Immature natural killer cell (primary cell): ENCODE results near the gene OTOGL. TPM values are rescaled to one million over a fixed set of nuclear protein-coding genes. Genes with fewer than 3 reads are reported as not detected.

Experiments
- DNase-seq, 3 donors: peaks; one replicate each; pipeline ENCODE4 v3.0.0; 2022; ENCODE audit warnings: mixed read lengths in 1 of 3
- H3K27ac Mint-ChIP-seq, 6 donors: one replicate each; pipeline ENCODE4 v1.8.0; 2020; ENCODE audit warnings: mixed read lengths in 6 of 6, mild to moderate bottlenecking in 5 of 6, inconsistent platforms in 4 of 6, moderate library complexity in 3 of 6
- H3K27me3 Mint-ChIP-seq, 3 donors: one replicate each; pipeline ENCODE4 v1.8.0; 2020 to 2021; ENCODE audit warnings: low read depth in 3 of 3, mild to moderate bottlenecking in 3 of 3, mixed read lengths in 3 of 3, moderate library complexity in 3 of 3, inconsistent platforms in 1 of 3
- H3K36me3 Mint-ChIP-seq, 3 donors: one replicate each; pipeline ENCODE4 v1.8.0; 2020; ENCODE audit warnings: mixed read lengths in 3 of 3, inconsistent platforms in 2 of 3, mild to moderate bottlenecking in 2 of 3
- H3K4me1 Mint-ChIP-seq, 2 donors: one replicate each; pipeline ENCODE4 v1.8.0; 2020; ENCODE audit warnings: inconsistent platforms in 2 of 2, mild to moderate bottlenecking in 2 of 2, mixed read lengths in 2 of 2, moderate library complexity in 1 of 2
- H3K4me3 Mint-ChIP-seq, 5 donors: one replicate each; pipeline ENCODE4 v1.8.0; 2020; ENCODE audit warnings: mild to moderate bottlenecking in 5 of 5, mixed read lengths in 5 of 5, inconsistent platforms in 3 of 5, moderate library complexity in 3 of 5
- H3K9me3 Mint-ChIP-seq, 6 donors: one replicate each; pipeline ENCODE4 v1.8.0; 2020; ENCODE audit warnings: mild to moderate bottlenecking in 6 of 6, mixed read lengths in 6 of 6, inconsistent platforms in 4 of 6, moderate library complexity in 3 of 6
- polyA plus RNA-seq, 3 donors: library from polyadenylated mRNA; unstranded; fragments of 300-500 nt; fragmentation: Illumina TruSeq; gene quantifications; one replicate each; pipeline ENCODE4 v1.2.3, GENCODE V29; 2021

OTOGL gene
- polyA plus RNA-seq, 3 donors from 2014 or later = not detected

DNA sequence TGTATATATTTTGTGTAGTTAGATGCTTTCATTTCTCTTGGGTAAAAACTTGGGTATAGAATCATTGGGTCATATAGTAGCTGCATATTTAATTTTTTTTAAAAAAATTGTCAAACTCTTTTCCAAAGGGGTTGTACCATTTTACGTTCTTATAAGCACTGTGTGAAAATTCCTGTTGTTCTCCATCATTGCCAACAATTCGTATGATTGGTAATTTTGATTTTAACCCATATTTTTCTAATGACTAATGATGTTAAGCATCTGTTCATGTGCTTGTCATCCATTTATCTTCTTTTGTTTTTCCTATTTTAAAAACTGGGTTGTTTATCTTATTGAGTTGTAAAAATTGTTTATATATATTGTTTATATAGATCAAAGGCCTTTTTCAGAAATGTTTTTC, 77.4 kb downstream of the OTOGL start:
- Mint-ChIP-seq H3K4me1 (peaks cover 17 to 44% of the 10 kb centered on the region in 2 donors), H3K27me3 (peaks cover 0 to 5% (median 0%) of the 10 kb centered on the region in 3 donors), H3K27ac (no peak overlapping the region), H3K9me3 (no peaks in the 10 kb centered on the region), H3K4me3 (no peak overlapping the region), H3K36me3 (no peaks in the 10 kb centered on the region)
- no peak for DNase-seq

DNA sequence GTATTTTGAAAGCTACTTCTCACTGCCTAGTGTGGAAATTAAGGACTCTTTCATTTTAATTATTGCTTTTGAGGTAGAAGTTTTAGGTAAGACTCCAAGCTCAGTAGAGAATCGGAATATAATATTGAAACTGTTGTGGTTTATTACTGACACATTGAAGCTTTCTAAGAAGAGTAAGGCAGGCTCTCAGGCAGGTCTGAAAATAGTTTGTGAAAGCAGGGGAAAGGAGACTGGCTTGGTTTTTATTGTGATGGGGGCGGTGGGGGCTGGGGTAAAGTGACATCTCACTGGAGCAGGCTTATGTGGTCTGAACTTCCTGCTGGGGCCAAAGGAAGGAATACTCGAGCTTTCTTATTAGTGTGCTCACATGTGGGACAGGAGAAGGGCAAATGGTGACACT, 79.5 kb downstream of the OTOGL start:
- no peaks in the 10 kb centered on the region for H3K9me3 Mint-ChIP-seq
- H3K4me3 Mint-ChIP-seq = peak overlapping the region; percentile 37 to 67 (median 58)
- H3K36me3 Mint-ChIP-seq = no peaks in the 10 kb centered on the region
- no peak for DNase-seq
- H3K27me3 Mint-ChIP-seq = no peaks in the 10 kb centered on the region
- peak overlapping the region; percentile 60 to 92 (median 82) for H3K27ac Mint-ChIP-seq
- peaks cover 17 to 52% of the 10 kb centered on the region in 2 donors for H3K4me1 Mint-ChIP-seq

DNA sequence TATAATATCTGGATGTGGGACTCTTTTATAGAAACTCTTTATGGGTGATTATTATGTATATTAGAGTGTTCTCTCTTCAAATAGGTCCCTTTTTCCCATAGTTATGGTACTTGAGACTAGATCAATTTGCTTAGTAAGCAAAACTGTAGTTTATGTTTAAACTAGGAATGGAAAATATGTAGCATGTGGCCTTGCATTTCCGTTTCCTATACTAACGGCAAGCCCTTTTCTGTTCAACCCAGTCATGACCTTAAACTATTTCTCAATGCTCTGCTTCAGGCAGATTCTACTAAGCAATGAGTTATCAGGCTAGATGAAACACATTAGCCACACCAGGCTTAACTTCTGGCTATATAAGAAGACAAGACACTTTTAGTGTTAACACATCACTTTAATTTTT, 84.6 kb downstream of the OTOGL start:
- Mint-ChIP-seq H3K4me1 (peaks cover 15 to 50% of the 10 kb centered on the region in 2 donors), H3K36me3 (no peaks in the 10 kb centered on the region), H3K4me3 (no peak overlapping the region), H3K27me3 (peaks cover 0 to 2% (median 1%) of the 10 kb centered on the region in 3 donors), H3K9me3 (no peaks in the 10 kb centered on the region), H3K27ac (no peak overlapping the region)
- DNase-seq = no peak

DNA sequence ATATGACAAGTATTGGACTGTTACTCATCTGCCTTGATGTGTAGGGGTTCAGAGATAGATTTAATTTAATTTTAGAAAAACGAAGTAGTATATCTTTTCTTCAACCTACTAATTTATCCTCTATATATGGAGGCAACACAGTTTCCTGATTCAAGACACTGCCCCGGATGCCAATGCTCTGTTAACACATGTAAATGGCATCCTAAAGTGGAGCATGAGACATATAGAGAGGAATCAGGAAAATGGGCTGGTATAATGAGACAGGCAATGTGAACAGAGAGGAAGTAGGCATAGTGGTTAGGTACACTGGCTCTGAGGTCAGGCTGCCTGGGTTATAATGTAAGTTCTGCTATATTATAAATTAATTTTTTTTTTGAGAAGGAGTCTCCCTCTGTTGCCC, 85.6 kb downstream of the OTOGL start:
- H3K36me3 Mint-ChIP-seq = no peaks in the 10 kb centered on the region
- peak overlapping the region in 2 of 6 donors; percentile 41 to 79 for H3K27ac Mint-ChIP-seq
- no peak overlapping the region for H3K4me3 Mint-ChIP-seq
- peaks cover 0 to 2% (median 1%) of the 10 kb centered on the region in 3 donors for H3K27me3 Mint-ChIP-seq
- H3K4me1 Mint-ChIP-seq = peaks cover 8 to 42% of the 10 kb centered on the region in 2 donors
- no peaks in the 10 kb centered on the region for H3K9me3 Mint-ChIP-seq
- DNase-seq = no peak

DNA sequence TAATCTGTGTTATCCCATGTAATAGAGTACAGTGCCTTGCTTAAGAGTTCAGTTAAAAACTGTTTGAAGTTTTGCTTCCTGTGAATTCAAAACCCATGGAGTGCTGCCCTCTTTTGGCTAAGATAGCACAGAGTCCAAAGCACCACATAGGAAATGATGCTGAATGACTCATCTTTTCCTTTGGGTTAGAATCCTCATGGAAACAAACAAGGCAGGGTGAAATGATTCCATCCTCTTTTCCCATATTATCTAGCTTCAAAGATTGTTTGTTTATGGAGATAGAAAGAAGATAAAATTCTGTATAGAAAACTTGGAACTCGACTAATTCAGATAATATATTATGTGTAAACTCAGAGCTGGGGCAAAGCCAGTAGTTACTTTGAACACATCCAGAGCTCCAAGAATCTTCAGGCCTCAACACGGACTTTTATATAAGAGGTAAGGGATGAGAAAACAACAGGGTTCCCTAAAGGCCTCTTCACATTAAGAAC, 87.4 kb downstream of the OTOGL start:
- Mint-ChIP-seq H3K36me3 (no peaks in the 10 kb centered on the region), H3K4me1 (peaks cover 8 to 35% of the 10 kb centered on the region in 2 donors), H3K4me3 (no peak overlapping the region), H3K27me3 (peaks cover 0 to 2% (median 1%) of the 10 kb centered on the region in 3 donors), H3K9me3 (no peaks in the 10 kb centered on the region), H3K27ac (peak overlapping the region in 2 of 6 donors; percentile 31 to 32)
- DNase-seq = peak; percentile 49 to 56 (median 50)

DNA sequence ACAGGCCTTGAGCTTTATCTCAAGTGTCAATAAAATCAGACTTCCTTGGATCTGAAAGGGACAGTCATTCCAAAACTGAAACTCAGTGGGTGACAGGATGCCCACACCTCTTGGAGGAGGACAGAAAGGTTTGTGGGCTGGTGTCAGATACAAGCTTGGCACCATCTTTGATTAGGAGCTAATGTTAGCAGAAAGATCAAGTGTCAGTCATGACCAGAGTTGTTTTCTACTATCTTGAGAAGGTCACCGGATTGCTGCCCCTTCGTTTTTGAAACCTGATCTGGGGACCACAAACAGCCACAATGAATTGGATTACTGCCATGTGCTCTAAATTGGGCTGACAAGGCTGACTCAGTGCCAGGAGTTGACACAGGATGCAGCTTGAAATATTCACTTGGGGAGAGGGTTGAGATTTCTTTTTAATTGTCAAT, 88.3 kb downstream of the OTOGL start:
- H3K9me3 Mint-ChIP-seq = no peaks in the 10 kb centered on the region

DNA sequence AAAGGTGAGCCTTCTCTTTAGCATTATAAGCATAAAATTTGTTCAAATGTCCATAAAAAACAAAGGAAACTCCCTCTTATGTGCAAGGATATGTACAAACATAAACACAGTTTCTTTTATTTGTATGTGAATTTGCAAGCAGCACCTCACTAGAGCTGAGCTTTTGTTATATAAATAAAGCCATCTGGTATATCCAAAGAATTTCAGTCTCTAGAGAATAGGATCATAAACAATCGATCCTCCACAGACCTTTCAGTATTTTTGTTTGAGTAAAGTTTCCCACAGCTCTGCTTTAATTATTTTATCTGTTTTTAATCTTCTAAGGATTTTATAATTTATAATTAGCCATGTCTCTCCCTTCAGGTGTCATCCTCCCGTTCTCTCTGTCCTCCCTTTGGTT, 89.2 kb downstream of the OTOGL start:
- DNase-seq = no peak
- Mint-ChIP-seq H3K4me1 (peaks cover 8 to 23% of the 10 kb centered on the region in 2 donors), H3K9me3 (no peaks in the 10 kb centered on the region), H3K4me3 (peak overlapping the region in 1 of 5 donors; percentile 1), H3K27me3 (peaks cover 0 to 4% (median 1%) of the 10 kb centered on the region in 3 donors), H3K27ac (peak overlapping the region in 5 of 6 donors; percentile 2 to 48 (median 44)), H3K36me3 (no peaks in the 10 kb centered on the region)

More for the DNA sequence above, 88.3 kb downstream of the OTOGL start:
- H3K36me3 Mint-ChIP-seq = no peaks in the 10 kb centered on the region
- H3K27ac Mint-ChIP-seq = peak overlapping the region in 4 of 6 donors; percentile 12 to 73 (median 50)
- H3K27me3 Mint-ChIP-seq = peaks cover 0 to 2% (median 1%) of the 10 kb centered on the region in 3 donors
- H3K4me3 Mint-ChIP-seq = peak overlapping the region in 2 of 5 donors; percentile 19 to 31
- peaks cover 8 to 29% of the 10 kb centered on the region in 2 donors for H3K4me1 Mint-ChIP-seq
- DNase-seq = peak; percentile 35 to 41 (median 39)

DNA sequence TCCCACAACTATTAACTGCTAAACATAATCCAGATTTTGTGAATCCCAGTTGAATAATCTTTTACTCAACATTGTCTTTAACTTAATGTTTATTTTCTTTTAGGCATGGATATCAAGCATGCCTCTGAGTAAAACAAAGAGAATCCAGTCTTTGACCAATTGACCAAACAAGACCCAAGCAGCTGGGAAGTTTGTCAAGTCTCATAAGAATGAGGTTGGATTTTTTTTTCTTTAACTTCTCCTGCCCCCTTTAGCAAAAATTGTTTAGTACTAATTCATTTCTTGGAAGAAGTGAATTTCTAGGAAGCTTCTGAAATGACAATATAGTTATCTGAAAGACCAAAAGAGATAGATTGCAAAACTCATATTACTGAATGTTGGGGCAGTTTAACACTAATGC, 89.9 kb downstream of the OTOGL start:
- Mint-ChIP-seq H3K36me3 (no peaks in the 10 kb centered on the region), H3K27ac (no peak overlapping the region), H3K4me1 (peaks cover 8 to 16% of the 10 kb centered on the region in 2 donors), H3K4me3 (no peak overlapping the region), H3K27me3 (peaks cover 0 to 4% (median 1%) of the 10 kb centered on the region in 3 donors), H3K9me3 (no peaks in the 10 kb centered on the region)
- DNase-seq = no peak

DNA sequence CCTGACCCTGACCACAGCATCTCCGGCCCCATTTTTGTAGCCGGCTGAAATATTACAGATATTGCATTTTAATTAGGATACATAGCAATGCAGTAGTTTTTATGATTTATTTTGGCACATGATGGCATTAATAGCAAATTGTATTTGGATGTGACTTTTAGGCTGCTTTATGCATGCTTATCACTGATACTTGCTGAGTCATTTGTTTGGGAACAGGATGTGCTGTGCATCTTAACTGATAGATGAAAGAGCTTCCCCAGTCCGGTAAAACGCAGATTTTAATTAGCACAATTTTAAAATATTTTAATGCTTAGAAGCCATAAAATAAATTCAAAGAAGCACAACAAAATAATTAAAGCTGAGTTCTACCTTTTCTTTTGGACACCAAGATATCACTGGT, 90.7 kb downstream of the OTOGL start:
- DNase-seq = no peak
- Mint-ChIP-seq H3K4me3 (no peak overlapping the region), H3K9me3 (no peaks in the 10 kb centered on the region), H3K4me1 (peaks cover 8% of the 10 kb centered on the region in 2 donors), H3K36me3 (no peaks in the 10 kb centered on the region), H3K27ac (no peak overlapping the region), H3K27me3 (peaks cover 0 to 4% (median 1%) of the 10 kb centered on the region in 3 donors)

DNA sequence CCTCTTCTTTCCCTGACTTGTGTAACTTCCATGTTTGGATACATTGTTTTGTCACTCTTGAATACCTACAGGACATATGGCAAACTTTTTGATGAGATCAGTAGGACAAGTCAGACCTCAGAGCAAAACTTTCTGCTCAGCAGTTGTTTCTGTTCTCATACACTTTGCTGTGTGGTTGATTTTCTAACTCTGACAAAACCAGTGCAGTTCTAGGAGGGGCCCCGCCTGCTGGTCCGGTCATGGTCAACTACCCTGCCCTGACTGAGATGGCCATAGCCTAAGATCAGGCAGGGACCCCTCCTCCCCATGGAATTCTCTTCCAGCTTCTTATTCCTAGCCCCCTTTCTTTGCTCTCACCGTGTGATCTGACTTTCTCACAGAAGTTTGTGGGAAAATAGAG, 92.8 kb downstream of the OTOGL start:
- Mint-ChIP-seq H3K27me3 (peaks cover 0 to 4% (median 1%) of the 10 kb centered on the region in 3 donors), H3K36me3 (no peaks in the 10 kb centered on the region), H3K27ac (peak overlapping the region in 2 of 6 donors; percentile 6 to 16), H3K4me1 (peaks cover 6 to 8% of the 10 kb centered on the region in 2 donors), H3K4me3 (no peak overlapping the region), H3K9me3 (peaks cover 0 to 2% (median 0%) of the 10 kb centered on the region in 6 donors)
- DNase-seq = no peak

DNA sequence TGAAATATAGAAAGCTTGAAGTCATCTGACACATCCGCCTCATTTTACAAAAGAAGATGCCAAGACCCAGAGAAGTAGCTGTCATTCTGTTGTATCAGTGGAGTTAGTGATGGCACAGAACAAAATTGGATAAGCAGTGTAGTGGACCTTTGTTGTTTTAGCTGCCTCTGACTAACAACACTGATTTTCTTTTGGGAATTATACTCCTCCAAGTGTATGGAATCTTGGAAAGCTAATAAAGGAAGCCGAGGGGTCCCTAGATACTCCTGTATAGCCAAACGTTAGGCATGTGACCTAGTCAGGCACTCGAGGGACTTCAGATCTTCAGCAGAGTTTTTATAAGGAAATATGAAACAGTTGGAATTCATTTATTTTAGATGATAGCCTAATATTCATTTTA, 94.5 kb downstream of the OTOGL start:
- H3K9me3 Mint-ChIP-seq = peaks cover 0 to 2% (median 0%) of the 10 kb centered on the region in 6 donors
- peaks cover 0 to 4% (median 0%) of the 10 kb centered on the region in 3 donors for H3K27me3 Mint-ChIP-seq
- no peak overlapping the region for H3K4me3 Mint-ChIP-seq

DNA sequence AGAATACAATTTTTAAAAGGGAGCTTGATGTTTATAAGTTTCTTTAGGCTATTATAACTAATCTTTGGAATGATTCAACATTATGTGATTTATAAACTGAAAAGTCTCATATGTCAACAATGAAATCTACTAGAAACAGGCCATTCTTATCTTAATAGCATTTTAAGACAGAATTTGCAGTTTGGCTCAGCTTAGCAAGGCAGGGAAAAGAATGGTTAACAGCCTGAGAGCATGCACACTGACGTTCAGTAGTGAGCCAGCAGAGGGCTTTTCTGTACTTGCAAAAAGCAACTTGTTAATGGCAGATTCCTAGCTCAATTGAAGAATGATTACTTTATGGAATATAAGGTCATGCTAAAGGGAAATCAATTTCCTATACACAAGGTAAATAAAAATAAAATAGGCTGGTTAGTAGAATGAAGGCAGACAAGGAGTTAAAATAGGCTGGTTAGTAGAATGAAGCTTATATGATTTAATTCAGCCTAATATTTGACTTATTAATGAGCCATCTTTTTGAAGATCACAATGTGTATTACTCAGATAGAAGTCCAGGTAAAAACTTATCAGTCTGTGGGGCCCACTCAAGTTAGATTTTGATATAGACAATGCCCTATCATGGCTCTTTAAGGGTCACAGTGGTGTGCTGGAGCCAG, 95.9 kb downstream of the OTOGL start:
- Mint-ChIP-seq H3K9me3 (peaks cover 0 to 2% (median 0%) of the 10 kb centered on the region in 6 donors), H3K27ac (no peak overlapping the region), H3K36me3 (no peaks in the 10 kb centered on the region), H3K27me3 (peaks cover 0 to 4% (median 1%) of the 10 kb centered on the region in 3 donors), H3K4me1 (no peaks in the 10 kb centered on the region), H3K4me3 (no peak overlapping the region)
- no peak for DNase-seq

More for the DNA sequence above, 94.5 kb downstream of the OTOGL start:
- Mint-ChIP-seq H3K4me1 (peaks cover 0 to 2% of the 10 kb centered on the region in 2 donors), H3K27ac (no peak overlapping the region), H3K36me3 (no peaks in the 10 kb centered on the region)
- no peak for DNase-seq

DNA sequence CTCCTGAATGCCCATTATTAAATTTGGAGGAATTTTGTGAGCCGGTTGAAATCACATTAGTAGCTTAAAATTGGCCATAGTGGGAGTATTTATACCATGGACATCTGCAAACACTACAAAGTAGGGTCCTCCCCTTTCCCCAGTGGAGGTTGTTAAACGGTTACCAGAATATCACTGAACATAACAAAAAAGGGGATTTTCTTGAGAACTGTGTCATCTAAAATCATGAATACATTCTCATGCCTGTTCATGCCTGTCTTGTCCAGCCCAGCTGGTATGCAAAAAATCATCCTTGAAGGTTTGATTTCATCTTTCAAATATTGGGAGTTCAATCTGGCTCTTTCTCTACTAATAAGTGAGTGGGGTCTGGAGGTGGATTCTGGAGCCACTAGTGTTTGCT, 96.4 kb downstream of the OTOGL start:
- H3K9me3 Mint-ChIP-seq = peaks cover 0 to 2% (median 0%) of the 10 kb centered on the region in 6 donors
- DNase-seq = no peak
- H3K27ac Mint-ChIP-seq = no peak overlapping the region
- no peak overlapping the region for H3K4me3 Mint-ChIP-seq
- H3K4me1 Mint-ChIP-seq = no peaks in the 10 kb centered on the region
- H3K36me3 Mint-ChIP-seq = no peaks in the 10 kb centered on the region
- H3K27me3 Mint-ChIP-seq = peaks cover 0 to 4% (median 1%) of the 10 kb centered on the region in 3 donors

DNA sequence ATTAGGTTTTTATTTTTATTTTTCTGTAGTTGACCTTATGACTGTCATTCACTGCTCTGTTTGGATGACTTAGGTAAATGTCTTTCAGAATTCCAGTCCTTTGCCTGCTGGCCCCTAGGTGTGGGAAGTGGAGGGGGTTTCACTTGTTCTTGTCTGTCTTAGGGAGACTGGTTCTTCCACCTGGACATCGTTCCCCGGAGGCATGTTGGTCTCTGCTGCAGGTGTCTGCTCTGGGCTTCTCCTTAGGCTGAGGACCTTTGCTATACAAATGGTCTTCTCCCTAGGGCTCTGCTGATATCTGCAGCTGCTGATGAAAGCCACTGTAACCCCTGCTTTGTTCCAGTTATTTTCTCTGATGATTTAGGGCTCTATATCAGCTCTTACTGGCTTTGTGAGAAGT, 97.1 kb downstream of the OTOGL start:
- Mint-ChIP-seq H3K36me3 (no peaks in the 10 kb centered on the region), H3K27ac (no peak overlapping the region), H3K9me3 (peaks cover 0 to 2% (median 0%) of the 10 kb centered on the region in 6 donors), H3K4me3 (no peak overlapping the region), H3K4me1 (no peaks in the 10 kb centered on the region), H3K27me3 (peaks cover 0 to 4% (median 1%) of the 10 kb centered on the region in 3 donors)
- no peak for DNase-seq
